K562 (cell line): ENCODE measurements around the gene TPM4. TPM values are rescaled to one million over a fixed set of nuclear protein-coding genes. Genes with fewer than 3 reads are reported as not detected.

Experiments used
- CBX5 ChIP-seq: IDR thresholded peaks from 2 replicates; pipeline ENCODE4 v1.6.1; 2014; ENCODE audit warnings: low read depth, borderline replicate concordance
- EP400 ChIP-seq: fragments of 450-650 bp; IDR thresholded peaks from 2 replicates; pipeline ENCODE4 v1.6.1; 2017; ENCODE audit warnings: antibody characterized with exemption, mild to moderate bottlenecking, moderate library complexity
- HCFC1 ChIP-seq: IDR thresholded peaks from 2 replicates; pipeline ENCODE4 v1.6.1; 2012; ENCODE audit warnings: low read depth, low read length, improper control_type of control experiment
- L3MBTL2 ChIP-seq: fragments of 450-650 bp; IDR thresholded peaks from 2 replicates; pipeline ENCODE4 v1.6.1; 2016; ENCODE audit warnings: mild to moderate bottlenecking, moderate library complexity
- NRF1 ChIP-seq, 2 experiments: fragments of 450-650 bp; IDR thresholded peaks in 1 of 2; conservative IDR thresholded peaks in 1 of 2; 2 replicates each; pipeline ENCODE4 v1.6.1; 2014; ENCODE audit warnings: mild to moderate bottlenecking in 2 of 2
- RBM25 ChIP-seq: fragments of 200-400 bp; formaldehyde crosslinking; IDR thresholded peaks from 2 replicates; pipeline ENCODE4 v1.6.1; 2018; ENCODE audit warnings: low read length, low read depth, moderate library complexity; ENCODE audit not compliant: severe bottlenecking
- SPI1 ChIP-seq: IDR thresholded peaks from 2 replicates; pipeline ENCODE4 v1.6.1; 2011; ENCODE audit warnings: low read depth, low read length, control low read depth, borderline replicate concordance
- TRIM24 ChIP-seq, 2 experiments: fragments of 450-650 bp; IDR thresholded peaks; 2 replicates each; pipeline ENCODE4 v1.6.1; 2016
- polyA plus RNA-seq, 8 experiments: library from polyadenylated mRNA; depleted of rRNA in 4 of 8; stranded (reverse) in 5 of 8; unstranded in 3 of 8; fragments of >200 nt; fragmentation: Nextera tagmentation in 2 of 8; fragmentation: Illumina TruSeq in 1 of 8; extraction: Ambion mirVana in 2 of 8; extraction: Trizol in 1 of 8; gene quantifications; 2 replicates each; pipeline versions ENCODE4 v1.2.1 to v1.2.3, GENCODE V29; 2011 to 2014; ENCODE audit warnings: inconsistent platforms in 1 of 8, missing spikeins in 1 of 8
- total RNA-seq, 7 experiments: library from RNA; depleted of rRNA in 6 of 7; stranded (reverse); fragments of >200 nt in 6 of 7; fragmentation: Illumina TruSeq in 2 of 7; extraction: Trizol in 2 of 7; gene quantifications; 2 replicates each; pipeline versions ENCODE4 v1.2.1 to v1.2.3, GENCODE V29; 2011 to 2021; ENCODE audit warnings: low replicate concordance in 1 of 7
- TF ChIP-seq, protein P1 (sequence below), 2 experiments: fragments of 450-650 bp in 1 of 2; sonication (generic) in 1 of 2; formaldehyde crosslinking in 1 of 2; IDR thresholded peaks; 2 replicates each; pipeline versions ENCODE4 v1.7.1 to v1.9.0; 2016 to 2022; ENCODE audit warnings: inconsistent platforms in 1 of 2, mild to moderate bottlenecking in 1 of 2, missing genetic modification reagents in 1 of 2
- TF ChIP-seq, protein P2 (sequence below): sonication (generic); formaldehyde crosslinking; IDR thresholded peaks from 2 replicates; pipeline ENCODE4 v1.8.0; 2022; ENCODE audit warnings: mild to moderate bottlenecking, missing genetic modification reagents

Gene TPM4
- total and polyA plus RNA-seq, 9 of the 15 experiments (the other 6 are each of a cell fraction or from before 2014, with no cell fraction given) = 28.1 to 111 (median 77.4) TPM

DNA sequence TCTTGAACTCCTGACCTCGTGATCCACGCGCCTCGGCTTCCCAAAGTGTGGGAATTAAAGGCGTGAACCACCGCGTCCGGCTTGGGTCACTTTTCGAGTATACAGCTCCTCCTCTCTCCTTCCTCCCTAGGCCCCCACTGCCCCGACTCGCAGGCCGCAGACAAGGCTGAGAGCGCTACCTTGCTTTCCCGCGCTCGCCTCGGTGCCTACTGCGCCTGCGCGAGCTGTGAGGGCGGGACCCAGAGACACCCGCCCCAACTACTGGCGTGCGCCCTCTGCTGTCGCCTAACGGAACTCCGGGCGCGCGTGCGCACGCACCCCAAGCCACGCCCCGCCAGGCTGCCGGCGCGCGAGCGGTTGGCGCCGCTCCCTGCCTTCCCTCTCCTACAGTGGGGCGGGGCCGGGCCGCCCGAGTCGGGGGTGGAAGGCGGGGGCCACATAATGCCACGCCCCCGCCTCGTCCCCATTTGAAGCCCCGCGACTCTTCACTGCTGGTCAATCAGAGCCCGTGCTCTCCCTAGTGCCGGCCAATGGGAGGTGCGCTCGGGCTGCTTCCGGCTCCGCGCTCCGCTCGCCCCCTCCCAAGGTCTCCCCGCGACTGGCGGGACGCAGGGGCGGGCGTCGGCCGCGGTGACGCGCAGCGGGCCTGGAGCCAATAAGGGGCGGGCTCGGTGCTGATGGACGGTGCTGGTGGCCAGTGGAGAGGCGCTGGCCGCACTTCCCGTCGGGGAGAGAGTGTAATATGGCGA, 35.0 kb downstream of the TPM4 start, which contains the start of gene RAB8A (continued):
- peak; percentile 54 for TF ChIP-seq HCFC1
- TF ChIP-seq CBX5 = 0 out of 2 replicates have a peak, but pooled peaks have one; percentile 24
- peak; percentile 98 for TF ChIP-seq L3MBTL2
- TF ChIP-seq, protein P1, sequence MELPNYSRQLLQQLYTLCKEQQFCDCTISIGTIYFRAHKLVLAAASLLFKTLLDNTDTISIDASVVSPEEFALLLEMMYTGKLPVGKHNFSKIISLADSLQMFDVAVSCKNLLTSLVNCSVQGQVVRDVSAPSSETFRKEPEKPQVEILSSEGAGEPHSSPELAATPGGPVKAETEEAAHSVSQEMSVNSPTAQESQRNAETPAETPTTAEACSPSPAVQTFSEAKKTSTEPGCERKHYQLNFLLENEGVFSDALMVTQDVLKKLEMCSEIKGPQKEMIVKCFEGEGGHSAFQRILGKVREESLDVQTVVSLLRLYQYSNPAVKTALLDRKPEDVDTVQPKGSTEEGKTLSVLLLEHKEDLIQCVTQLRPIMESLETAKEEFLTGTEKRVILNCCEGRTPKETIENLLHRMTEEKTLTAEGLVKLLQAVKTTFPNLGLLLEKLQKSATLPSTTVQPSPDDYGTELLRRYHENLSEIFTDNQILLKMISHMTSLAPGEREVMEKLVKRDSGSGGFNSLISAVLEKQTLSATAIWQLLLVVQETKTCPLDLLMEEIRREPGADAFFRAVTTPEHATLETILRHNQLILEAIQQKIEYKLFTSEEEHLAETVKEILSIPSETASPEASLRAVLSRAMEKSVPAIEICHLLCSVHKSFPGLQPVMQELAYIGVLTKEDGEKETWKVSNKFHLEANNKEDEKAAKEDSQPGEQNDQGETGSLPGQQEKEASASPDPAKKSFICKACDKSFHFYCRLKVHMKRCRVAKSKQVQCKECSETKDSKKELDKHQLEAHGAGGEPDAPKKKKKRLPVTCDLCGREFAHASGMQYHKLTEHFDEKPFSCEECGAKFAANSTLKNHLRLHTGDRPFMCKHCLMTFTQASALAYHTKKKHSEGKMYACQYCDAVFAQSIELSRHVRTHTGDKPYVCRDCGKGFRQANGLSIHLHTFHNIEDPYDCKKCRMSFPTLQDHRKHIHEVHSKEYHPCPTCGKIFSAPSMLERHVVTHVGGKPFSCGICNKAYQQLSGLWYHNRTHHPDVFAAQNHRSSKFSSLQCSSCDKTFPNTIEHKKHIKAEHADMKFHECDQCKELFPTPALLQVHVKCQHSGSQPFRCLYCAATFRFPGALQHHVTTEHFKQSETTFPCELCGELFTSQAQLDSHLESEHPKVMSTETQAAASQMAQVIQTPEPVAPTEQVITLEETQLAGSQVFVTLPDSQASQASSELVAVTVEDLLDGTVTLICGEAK (IDR thresholded peaks at IDR 0.05) = peak; percentile 78
- TF ChIP-seq, protein P1 (CRISPR knock-in tag; IDR thresholded peaks at IDR 0.05) = no peak
- TF ChIP-seq NRF1 (conservative IDR thresholded peaks at IDR 0.05 in 1 of 2, IDR thresholded peaks at IDR 0.05 in 1 of 2) = peak; percentile 99
- peak; percentile 98 for TF ChIP-seq RBM25
- peak; percentile 89 for TF ChIP-seq SPI1
- TF ChIP-seq TRIM24 (IDR thresholded peaks at IDR 0.05) = peak in 1 of 2 experiments; percentile 48; a peak in 2 of 4 replicates
- TF ChIP-seq, protein P2, sequence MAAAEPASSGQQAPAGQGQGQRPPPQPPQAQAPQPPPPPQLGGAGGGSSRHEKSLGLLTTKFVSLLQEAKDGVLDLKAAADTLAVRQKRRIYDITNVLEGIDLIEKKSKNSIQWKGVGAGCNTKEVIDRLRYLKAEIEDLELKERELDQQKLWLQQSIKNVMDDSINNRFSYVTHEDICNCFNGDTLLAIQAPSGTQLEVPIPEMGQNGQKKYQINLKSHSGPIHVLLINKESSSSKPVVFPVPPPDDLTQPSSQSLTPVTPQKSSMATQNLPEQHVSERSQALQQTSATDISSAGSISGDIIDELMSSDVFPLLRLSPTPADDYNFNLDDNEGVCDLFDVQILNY (CRISPR knock-in tag) = no peak
- peak; percentile 61 for TF ChIP-seq EP400
